ENCODE results near the gene CCDC181.
A peak's percentile ranks its signal among the peaks of the same experiment; 100 is the strongest.

Gene CCDC181

DNA sequence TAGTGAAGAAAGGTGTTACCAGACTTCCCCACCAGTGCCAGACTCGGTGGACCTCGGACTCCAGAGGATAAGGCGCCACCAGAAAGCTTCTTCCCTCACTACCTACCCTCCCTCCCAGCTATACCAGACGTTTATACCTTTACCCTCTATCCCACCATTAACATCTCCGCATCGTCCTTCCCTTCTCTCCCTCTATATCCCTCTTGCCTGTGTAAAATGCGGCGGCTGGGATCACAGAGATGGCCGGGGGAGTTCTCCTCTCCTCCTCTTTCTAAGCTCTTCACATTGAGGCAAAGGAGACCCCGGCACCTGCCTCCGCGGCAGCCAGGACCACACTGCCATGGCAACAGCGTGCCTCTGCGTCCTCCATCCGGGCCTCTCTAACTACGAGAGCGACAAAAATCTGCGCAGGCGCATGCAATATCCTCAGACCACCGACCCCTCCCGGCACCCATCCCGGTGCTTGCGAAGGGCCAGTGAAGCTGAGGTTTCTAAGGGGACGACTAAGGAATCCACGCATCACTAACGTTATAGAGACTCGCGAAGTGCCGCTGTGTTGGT is at the start of gene CCDC181:
Gene CCDC181 (minus strand): TSS at position 394 of the 561 bp plus-strand sequence. CDS start 2,547 bp downstream, outside the sequence.
- TF ChIP-seq, protein P1, sequence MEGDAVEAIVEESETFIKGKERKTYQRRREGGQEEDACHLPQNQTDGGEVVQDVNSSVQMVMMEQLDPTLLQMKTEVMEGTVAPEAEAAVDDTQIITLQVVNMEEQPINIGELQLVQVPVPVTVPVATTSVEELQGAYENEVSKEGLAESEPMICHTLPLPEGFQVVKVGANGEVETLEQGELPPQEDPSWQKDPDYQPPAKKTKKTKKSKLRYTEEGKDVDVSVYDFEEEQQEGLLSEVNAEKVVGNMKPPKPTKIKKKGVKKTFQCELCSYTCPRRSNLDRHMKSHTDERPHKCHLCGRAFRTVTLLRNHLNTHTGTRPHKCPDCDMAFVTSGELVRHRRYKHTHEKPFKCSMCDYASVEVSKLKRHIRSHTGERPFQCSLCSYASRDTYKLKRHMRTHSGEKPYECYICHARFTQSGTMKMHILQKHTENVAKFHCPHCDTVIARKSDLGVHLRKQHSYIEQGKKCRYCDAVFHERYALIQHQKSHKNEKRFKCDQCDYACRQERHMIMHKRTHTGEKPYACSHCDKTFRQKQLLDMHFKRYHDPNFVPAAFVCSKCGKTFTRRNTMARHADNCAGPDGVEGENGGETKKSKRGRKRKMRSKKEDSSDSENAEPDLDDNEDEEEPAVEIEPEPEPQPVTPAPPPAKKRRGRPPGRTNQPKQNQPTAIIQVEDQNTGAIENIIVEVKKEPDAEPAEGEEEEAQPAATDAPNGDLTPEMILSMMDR (IDR thresholded peaks at IDR 0.05; ENCODE audit: control extremely low read depth, extremely low read depth, low read depth, missing control alignments) = no peak
- CTCF ChIA-PET = interaction anchor here (1.1 to 2.1 kb wide), 5 partner anchors 10 to 824 kb away, joined by 3 to 11 read pairs (median 4); no protein-coding TSS in a partner anchor
- POLR2A ChIA-PET = no interaction called here
- peak; percentile 34 for DNase-seq (ENCODE audit: extremely low spot score)

DNA sequence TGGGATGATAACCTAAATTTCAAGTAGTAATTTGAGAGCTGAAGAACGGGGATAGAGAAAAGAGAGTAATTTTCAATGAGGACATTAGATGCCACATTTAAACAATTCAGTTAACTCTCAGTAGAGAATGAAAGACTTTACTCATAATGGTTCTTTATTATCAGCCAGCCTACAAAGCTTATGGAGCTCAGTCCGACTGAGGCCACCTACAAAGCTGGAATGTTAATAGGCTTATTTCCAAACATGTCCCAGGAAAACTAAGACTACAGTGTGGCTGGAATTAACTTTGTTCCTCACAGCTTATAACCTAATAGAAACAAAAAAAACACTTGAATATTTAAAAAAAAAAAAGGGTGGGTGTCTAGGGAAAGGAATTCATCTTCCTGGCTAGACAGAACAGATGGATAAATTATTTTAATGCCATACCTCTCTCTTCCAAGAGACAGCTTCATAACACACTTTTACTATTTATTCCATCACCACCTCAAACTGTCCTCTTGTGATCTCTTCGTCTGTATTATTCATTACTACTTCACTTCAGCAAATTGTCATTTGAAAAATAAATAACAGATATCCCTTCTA is 48.6 kb upstream of the CCDC181 start:
- DNase-seq (ENCODE audit: extremely low spot score) = no peak
- TF ChIP-seq, protein P1 (IDR thresholded peaks at IDR 0.05; ENCODE audit: control extremely low read depth, extremely low read depth, low read depth, missing control alignments) = no peak
- POLR2A ChIA-PET = no interaction called here
- CTCF ChIA-PET = interaction anchor here (0.8 to 1.5 kb wide), 2 partner anchors 10 to 70 kb away, joined by 3 to 5 read pairs; no protein-coding TSS in a partner anchor

DNA sequence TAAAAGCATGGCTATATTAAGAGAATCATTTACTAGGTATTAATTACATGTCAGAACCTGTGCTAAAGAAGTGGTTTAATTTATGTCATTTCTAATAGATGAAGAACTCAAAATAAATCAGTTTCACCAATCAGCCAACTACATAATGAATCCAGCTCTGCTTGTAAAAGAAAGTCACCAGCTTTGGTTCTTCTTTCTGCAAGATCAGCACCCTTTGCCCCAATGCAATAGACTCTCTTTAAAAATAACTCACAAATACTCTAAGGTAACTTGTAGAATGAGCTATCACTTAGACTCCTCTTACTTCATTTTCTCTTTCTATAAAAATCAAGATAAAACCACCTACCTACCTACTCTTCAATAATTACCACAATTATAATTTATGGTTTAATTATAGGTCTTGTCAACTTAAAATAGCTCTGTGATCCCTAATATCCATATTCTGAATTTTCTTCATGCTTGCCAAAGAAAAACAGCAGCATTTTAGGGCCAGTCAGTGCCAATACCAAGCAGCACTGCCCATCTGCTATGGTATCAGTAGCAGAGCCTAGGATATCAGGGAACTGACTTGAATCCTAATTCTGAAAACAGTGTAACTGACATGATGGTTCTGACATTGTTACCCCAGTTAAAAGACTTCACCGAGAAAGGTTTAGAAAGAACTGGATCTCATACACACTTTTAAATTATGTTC is 47.2 kb upstream of the CCDC181 start:
- ChIA-PET POLR2A (no interaction called here), CTCF (interaction anchor here (0.8 to 1.4 kb wide), 2 partner anchors 13 to 838 kb away, joined by 3 read pairs; no protein-coding TSS in a partner anchor)
- TF ChIP-seq, protein P1 (IDR thresholded peaks at IDR 0.05; ENCODE audit: control extremely low read depth, extremely low read depth, low read depth, missing control alignments) = no peak
- DNase-seq (ENCODE audit: extremely low spot score) = no peak

DNA sequence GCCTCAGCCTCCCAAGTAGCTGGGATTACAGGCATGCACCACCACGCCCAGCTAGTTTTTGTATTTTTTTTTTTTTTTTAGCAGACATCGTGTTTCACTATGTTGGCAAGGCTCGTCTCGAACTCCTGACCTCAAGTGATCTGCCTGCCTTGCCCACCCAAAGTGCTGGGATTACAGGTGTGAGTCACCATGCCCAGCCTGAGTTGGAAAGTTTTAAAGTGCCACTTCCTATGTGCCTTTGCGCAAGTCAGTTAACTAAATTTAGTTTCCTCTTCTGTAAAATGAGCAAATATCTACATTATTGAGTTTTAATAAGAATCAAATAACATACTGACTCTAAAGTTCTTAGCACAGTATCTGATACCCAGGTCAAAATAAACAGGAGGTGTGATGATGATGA is 46.1 kb upstream of the CCDC181 start:
- no peak for DNase-seq (ENCODE audit: extremely low spot score)
- TF ChIP-seq, protein P1 (IDR thresholded peaks at IDR 0.05; ENCODE audit: control extremely low read depth, extremely low read depth, low read depth, missing control alignments) = no peak
- ChIA-PET CTCF (interaction anchor here (1.4 kb wide), 1 partner anchor 836 kb away, joined by 3 read pairs; no protein-coding TSS in a partner anchor), POLR2A (no interaction called here)

DNA sequence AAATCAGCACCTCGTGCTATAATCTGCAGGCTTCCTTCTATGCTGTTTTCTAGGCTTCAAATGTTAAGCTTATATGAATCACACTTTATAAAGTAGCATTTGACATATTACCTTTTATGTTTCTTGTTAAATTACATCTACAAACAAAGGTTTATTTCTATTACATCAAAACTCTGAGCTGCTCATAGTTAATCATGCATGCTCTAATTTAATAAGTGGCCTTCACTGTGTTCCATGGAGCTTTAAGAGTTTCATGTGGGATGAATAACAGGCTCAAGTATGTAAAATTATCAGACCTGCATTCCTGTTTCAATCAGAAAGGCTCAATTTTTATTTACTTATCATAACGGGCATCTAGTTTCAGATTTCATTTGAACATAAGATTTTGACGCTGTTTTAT is 45.5 kb upstream of the CCDC181 start:
- no peak for DNase-seq (ENCODE audit: extremely low spot score)
- CTCF ChIA-PET = interaction anchor here (0.8 kb wide), 1 partner anchor 74 kb away, joined by 3 read pairs; no protein-coding TSS in a partner anchor
- POLR2A ChIA-PET = no interaction called here
- TF ChIP-seq, protein P1 (IDR thresholded peaks at IDR 0.05; ENCODE audit: control extremely low read depth, extremely low read depth, low read depth, missing control alignments) = no peak

DNA sequence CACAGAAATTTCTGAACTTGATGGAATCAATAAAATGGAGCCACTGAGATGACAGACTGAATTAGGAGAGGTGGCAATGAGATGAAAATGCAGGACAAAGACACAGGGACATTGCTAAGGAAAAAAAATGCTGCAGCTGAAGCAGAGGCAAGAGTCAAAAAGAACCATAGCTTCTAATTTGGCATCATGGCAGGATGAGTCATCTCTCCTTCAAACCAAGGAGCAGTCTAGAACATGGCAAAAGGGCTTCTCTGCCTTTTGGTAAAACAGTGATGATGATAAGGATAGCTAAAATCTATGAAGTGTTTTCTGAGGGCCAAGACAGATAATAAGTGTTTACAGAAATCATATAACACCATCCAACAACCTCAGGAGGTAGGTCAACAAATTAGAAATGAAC is 41.7 kb upstream of the CCDC181 start:
- no peak for DNase-seq (ENCODE audit: extremely low spot score)
- TF ChIP-seq, protein P1 (IDR thresholded peaks at IDR 0.05; ENCODE audit: control extremely low read depth, extremely low read depth, low read depth, missing control alignments) = no peak
- POLR2A ChIA-PET = no interaction called here
- CTCF ChIA-PET = interaction anchor here (0.8 to 1.7 kb wide), 3 partner anchors 8 to 88 kb away, joined by 3 to 5 read pairs (median 3); no protein-coding TSS in a partner anchor

Measured in GM10248 (cell line).